Astrocyte (in vitro differentiated cells and primary cell): ENCODE results near the gene COG4.

Experiments
- CTCF ChIP-seq: IDR thresholded peaks from 2 replicates; pipeline ENCODE4 v1.5.1; 2011; ENCODE audit warnings: low read depth, mild to moderate bottlenecking, inconsistent platforms, low read length, moderate library complexity; ENCODE audit not compliant: insufficient read depth
- EZH2 ChIP-seq: IDR thresholded peaks from 2 replicates; pipeline ENCODE4 v1.6.1; 2012; ENCODE audit warnings: mild to moderate bottlenecking, low read length, inconsistent platforms; ENCODE audit not compliant: insufficient read depth

GRCh38 chr16:70432723-70433457 lies 90.5 kb downstream of the COG4 start:
- TF ChIP-seq CTCF (no peak), EZH2 (no peak)
